Stimulated activated CD8-positive, alpha-beta memory T cell treated with anti-CD3 and anti-CD28 coated beads, Interleukin-15, amount 100 ng/mL, for 4 hours (primary cell): ENCODE results near the gene USP34.

Source experiments
- DNase-seq, 2 donors: peaks; one replicate each; pipeline ENCODE4 v3.0.0-alpha.2; 2020; ENCODE audit warnings: low read depth in 2 of 2

Gene USP34

DNA sequence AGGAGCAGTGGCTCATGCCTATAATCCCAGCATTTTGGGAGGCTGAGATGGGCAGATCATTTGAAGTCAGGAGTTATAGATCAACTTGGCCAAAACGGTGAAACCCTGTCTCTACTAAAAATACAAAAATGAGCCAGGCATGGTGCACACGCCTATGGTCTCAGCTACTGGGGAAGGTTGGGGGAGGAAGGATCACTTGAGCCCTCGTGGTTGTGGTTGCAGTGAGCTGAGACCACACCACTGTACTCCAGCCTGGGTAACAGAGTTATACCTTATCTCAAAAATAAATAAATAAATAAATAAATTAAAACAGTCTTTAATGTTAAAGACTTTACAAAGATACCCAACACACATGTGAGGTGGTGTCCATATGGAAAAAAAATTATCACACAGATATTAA, 174.9 kb downstream of the USP34 start:
- no peak for DNase-seq

- no peak for DNase-seq
Measured at GRCh38 chr2:61291851-61292575, 178.9 kb downstream of the USP34 start.

DNA sequence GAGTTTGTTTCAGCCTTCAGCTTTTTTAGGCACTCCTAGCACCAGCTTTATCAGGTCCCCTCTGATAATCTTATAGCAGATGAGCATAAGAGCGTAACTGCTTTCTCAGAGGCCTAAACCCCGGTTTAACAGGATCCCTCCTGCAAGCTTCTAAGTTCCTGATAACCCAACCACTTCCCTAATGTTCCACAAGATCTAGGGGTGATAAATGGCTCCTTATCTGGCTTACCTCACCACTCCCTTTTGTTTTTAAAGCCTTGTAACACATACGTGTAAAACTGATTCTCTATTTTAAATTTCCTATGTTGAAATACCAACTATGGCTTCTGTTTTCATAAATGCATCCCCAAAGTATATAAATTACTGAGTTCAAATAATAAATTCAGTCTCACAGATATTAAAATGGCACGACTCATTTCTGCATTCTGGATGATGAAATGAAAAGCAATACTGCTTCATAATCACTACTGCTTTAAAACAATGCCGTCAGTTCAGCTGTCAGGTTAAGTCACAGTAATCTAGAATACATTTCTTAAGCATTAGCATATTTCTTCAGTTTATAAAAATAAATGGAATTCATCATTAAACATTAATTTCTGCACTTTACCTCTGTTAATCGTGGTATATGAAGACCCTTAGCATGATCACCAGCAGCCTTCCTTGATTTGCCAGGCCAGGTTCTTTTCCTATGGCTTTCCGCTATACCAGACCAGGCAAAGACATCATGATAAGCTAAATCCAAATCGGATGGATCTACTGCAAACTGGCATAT, 182.6 kb downstream of the USP34 start:
- no peak for DNase-seq

- no peak for DNase-seq
Measured at GRCh38 chr2:61287254-61287653, 183.6 kb downstream of the USP34 start.

DNA sequence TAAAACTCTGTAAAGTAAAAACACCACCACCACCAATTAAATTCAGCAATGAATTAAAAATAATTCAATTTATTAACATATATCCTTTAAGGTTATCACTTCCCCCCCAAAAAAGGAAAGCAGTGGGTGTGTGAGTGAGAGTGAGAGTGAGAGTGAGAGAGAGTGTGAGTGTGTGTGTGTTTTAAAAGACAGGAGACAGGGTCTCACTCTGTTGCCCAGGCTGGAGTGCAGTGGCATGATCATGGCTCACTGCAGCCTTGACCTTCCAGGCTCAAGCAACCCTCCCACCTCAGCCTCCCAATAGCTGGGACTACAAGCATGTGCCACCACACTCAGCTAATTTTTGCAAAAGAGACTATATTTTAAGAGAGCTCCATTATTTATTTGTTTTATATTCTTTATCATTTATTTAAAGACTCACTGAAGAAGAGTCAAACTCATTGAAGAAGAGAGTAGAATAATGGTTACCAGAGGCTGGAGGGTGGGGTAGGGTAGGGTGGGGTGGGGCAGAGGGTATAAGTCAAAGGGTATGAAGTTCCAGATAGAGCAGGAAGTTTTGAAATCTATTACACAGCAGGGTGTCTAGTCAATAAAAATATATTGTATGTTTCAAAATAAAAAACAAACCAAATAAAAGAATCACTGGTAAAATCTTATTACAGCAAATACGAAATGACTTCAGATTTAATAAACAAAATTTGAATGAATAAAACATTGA, 187.3 kb downstream of the USP34 start:
- no peak for DNase-seq

DNA sequence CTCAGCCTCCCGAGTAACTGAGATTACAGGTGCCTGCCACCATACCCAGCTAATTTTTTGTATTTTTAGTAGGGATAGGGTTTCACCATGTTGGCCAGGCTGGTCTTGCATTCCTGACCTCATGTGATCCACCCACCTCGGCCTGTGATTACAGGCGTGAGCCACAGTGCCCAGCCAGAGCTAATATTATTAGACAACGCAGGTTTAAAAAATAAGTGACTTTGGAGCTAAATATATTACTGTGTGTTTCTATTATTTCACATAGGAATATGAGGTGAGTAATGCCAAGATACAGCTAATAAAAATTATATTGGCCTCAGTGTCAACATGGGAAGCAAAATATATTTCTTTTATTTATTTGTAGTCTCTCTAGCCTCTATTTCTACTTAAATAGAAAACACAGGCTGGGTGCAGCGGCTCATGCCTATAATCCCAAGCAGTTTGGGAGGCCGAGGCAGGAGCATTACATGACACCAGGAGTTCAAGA, 188.7 kb downstream of the USP34 start:
- DNase-seq: no peak

GRCh38 chr2:61281321-61281720, 189.6 kb downstream of the USP34 start:
- DNase-seq: no peak

DNA sequence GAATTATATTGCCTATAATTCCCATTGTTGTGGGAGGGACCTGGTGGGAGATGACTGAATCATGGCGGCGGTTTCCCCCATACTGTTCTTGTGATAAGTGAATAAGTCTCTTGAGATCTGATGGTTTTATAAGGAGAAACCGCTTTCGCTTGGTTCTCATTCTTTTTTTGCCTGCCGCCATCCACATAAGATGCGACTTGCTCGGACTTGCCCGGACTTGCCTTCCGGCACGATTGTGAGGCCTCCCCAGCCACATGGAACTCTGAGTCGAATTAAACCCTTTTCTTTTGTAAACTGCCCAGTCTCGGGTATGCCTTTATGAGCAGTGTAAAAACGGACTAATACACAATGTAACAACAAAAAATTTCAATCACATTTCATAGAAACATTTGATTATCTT, 193.1 kb downstream of the USP34 start:
- no peak for DNase-seq

DNA sequence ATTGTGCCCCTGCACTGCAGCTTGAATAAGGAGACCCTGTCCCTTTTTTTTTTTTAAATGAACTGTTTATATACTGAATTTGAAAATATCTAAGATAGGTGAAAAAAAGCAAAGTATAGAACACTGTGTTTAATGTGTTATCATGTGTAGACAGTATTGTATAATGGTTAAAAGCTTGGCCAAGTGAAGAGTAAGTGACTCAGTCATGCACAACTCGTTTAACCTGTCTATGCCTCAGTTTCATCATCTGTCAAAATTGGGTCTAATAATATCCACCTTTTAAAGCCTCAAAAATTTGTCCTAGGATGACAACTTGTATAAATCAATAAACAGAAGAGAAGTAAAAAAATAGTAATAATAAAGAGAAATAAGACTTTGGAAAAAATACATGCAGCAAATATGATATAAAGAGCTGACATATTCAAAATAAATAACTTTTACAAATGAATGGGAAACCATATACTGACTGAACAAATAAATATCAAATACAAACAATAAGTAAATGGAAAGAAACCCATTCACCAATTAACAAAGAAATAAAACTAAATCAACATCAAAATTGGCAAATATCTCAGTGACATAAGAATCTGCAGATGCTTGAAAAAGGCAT, 195.2 kb downstream of the USP34 start:
- no peak for DNase-seq

DNA sequence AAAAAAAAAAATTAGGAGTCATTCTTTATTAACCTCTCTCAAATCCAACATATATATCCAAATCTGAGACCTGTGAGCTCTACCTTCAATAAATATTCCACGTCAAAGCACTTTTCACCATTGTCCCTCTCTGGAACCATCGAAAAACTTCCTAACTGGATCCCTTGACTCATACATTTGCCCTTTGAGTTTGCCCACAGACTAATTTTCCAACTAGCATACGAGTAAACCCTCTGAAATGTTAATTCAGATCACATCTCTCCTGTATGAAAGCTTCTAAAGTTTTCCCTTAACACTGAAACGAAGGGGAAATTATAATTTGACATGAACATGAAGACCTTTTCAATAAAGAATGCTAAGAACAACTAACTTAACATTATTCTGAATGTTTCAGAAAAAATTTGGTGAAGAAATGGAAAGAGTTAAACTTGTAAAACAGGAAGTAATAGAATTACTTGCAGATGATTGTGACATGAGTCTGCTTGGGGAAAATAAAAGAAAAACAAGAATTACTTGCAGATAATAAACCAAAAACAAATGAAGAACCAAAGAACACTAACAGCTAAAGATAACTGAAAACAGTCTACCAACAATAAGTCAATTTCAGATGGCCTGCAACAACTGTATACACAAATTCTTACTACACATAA, 198.3 kb downstream of the USP34 start:
- DNase-seq: no peak

GRCh38 chr2:61268249-61268648, 202.6 kb downstream of the USP34 start:
- DNase-seq: no peak

GRCh38 chr2:61266632-61267505, 204.0 kb downstream of the USP34 start:
- DNase-seq: no peak

DNA sequence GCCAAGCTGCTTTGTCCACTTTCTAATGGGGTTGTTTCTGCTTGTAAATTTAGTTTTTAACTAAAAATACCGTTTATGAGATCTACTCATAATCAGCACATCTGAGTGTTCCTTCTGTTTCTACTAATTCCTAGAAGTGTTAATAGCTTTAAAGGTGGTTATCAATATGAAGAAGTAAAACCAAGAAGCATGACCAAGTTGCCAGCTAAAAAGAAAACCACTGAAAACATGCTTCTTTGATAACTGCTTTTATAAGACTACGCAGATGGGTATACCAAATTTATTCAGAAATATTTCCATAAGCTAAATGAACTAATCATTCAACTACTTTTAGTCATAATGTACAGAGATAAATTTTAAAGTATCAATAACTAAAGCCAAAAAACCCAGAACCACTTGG, 207.1 kb downstream of the USP34 start:
- no peak for DNase-seq

- no peak for DNase-seq
Measured at GRCh38 chr2:61262699-61263098, 208.2 kb downstream of the USP34 start.

DNA sequence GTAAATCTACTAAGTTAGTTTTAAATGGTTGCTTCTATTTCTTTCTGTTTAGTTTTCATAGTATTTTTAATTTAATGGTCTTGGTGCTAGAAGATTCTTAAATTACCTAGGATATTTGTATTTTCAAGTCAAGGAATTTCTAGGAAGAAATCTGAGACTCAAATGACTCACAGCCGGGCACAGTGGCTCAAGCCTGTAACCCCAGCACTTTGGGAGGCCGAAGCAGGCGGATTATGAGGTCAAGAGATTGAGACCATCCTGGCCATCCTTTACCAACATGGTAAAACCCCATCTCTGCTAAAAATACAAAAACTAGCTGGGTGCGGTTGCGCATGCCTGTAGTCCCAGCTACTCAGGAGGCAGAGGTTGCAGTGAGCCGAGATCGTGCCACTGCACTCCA, 213.4 kb downstream of the USP34 start:
- no peak for DNase-seq

DNA sequence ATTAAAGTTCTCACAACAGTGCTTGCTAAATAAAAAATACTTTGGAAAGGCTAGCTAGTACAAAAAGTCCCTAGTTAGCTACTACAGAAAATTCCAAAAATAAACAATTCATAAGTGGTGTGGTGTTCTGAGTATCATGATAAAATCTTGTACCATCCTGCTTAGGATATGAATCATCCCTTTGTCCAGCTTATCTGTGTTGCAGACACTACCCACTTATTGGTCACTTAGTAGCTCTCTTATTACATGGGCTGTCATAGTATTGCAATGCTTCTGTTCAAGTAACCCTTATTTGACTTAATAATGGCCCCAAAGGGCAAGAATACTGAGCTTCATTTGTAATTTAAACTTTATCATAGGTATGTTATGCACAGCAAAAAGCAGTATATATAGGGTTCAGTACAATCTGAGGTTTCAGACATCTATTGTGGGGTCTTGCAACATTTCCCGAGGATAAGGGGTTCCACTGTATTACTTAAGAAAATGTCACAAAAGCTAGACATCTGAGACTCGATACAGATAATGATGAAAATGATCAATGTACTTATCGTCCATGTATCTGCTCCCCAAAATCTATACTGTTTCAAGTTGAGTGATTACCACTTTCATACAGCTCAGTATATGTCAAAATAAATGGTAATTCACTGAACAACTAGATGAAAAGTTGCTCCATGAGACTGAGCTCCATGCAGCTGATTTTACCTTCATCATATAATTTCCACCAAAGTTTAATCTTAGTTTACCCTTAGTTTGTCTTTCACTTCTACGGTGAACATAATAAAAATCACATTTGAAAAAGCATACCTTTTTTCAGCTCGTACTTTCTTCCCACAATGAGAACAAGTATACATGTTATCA, 215.1 kb downstream of the USP34 start:
- no peak for DNase-seq

DNA sequence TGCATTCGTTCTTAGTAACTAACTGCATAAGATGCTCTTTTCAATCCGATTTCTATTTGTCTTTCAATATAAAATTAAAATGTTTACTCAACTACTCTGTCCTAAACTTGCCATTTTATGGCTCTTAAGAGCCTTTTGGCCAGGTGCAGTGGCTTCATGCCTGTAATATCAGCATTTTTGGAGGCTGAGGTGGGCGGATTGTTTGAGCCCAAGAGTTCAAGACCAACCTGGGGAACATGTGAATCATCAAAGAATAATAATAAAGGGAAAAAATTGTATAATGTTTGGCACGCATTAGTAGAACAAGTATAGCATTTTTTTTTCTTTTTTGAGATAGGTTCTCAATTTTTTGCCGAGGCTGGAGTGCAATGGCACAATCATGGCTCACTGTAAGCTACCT, 216.4 kb downstream of the USP34 start:
- DNase-seq: no peak

- DNase-seq: no peak
Measured at GRCh38 chr2:61253136-61253535, 217.8 kb downstream of the USP34 start.

GRCh38 chr2:61252031-61252430, 218.9 kb downstream of the USP34 start:
- DNase-seq: no peak
